Spleen (tissue), 7 donors: ENCODE measurements around the gene MT1B.

Experiments
- CTCF ChIP-seq, 11 experiments: fragments of 200-600 bp in 7 of 11; fragments of 450-650 bp in 4 of 11; sonication (generic) in 4 of 11; IDR thresholded peaks in 8 of 11; conservative IDR thresholded peaks in 3 of 11; 1 replicate in 7 of 11; 2 replicates in 4 of 11; pipeline versions ENCODE4 v1.4.0 to v1.8.0; 2016 to 2021; ENCODE audit warnings: antibody characterized with exemption in 11 of 11, inconsistent platforms in 4 of 11, mild to moderate bottlenecking in 1 of 11
- POLR2A ChIP-seq, 3 donors: fragments of 450-650 bp; IDR thresholded peaks; one replicate each; pipeline ENCODE4 v1.5.1; 2017; ENCODE audit warnings: antibody characterized with exemption in 3 of 3, mild to moderate bottlenecking in 1 of 3
- POLR2AphosphoS5 ChIP-seq, 3 donors: sonication (generic); formaldehyde crosslinking; IDR thresholded peaks; one replicate each; pipeline ENCODE4 v1.5.1; 2017; ENCODE audit warnings: antibody characterized with exemption in 3 of 3
- donor health status: DM: no; HTN: no; CAD: no; lungs with moderate emphysema.
- donor health status: DM: no; HTN: no; CAD: no.
- donor health status: DM: no; HTN: no; CAD: no.

GRCh38 chr16:56695246-56695645, 43.6 kb downstream of the MT1B start:
- no peak for TF ChIP-seq CTCF (IDR thresholded peaks at IDR 0.05 in 8 of 11, conservative IDR thresholded peaks at IDR 0.05 in 3 of 11)
- no peak for TF ChIP-seq POLR2AphosphoS5 (IDR thresholded peaks at IDR 0.05)
- TF ChIP-seq POLR2A (IDR thresholded peaks at IDR 0.05): no peak
